HEK293 (cell line): Measurements from ENCODE around the gene PRKACB.

ENCODE experiments used
- REPIN1 ChIP-seq: fragments of 450-650 bp; formaldehyde crosslinking; IDR thresholded peaks from 2 replicates; pipeline ENCODE4 v1.5.1; 2017; ENCODE audit warnings: missing biosample characterization, missing genetic modification characterization, low read depth
- ZBTB8A ChIP-seq: fragments of 450-650 bp; formaldehyde crosslinking; IDR thresholded peaks from 2 replicates; pipeline ENCODE4 v1.5.1; 2016; ENCODE audit warnings: missing biosample characterization, missing genetic modification characterization
- ZNF121 ChIP-seq: fragments of 450-650 bp; formaldehyde crosslinking; IDR thresholded peaks from 2 replicates; pipeline ENCODE4 v1.5.1; 2016; ENCODE audit warnings: missing biosample characterization, missing genetic modification characterization
- ZNF274 ChIP-seq, 2 experiments: fragments of 200-500 bp in 1 of 2; fragments of 450-650 bp in 1 of 2; sonication (Bioruptor generic) in 1 of 2; formaldehyde crosslinking in 1 of 2; IDR thresholded peaks; 2 replicates each; pipeline versions ENCODE4 v1.5.1 to v1.6.1; 2014 to 2016; ENCODE audit warnings: borderline replicate concordance in 1 of 2, inconsistent platforms in 1 of 2, low read length in 1 of 2, missing biosample characterization in 1 of 2, missing genetic modification characterization in 1 of 2
- ZNF654 ChIP-seq: fragments of 450-650 bp; formaldehyde crosslinking; IDR thresholded peaks from 2 replicates; pipeline ENCODE4 v1.5.1; 2016; ENCODE audit warnings: low read depth, missing biosample characterization, missing genetic modification characterization
- ZXDB ChIP-seq: fragments of 450-650 bp; formaldehyde crosslinking; IDR thresholded peaks from 2 replicates; pipeline ENCODE4 v1.5.1; 2016; ENCODE audit warnings: missing biosample characterization, missing genetic modification characterization
- TF ChIP-seq, protein P1 (sequence below): fragments of 450-650 bp; formaldehyde crosslinking; IDR thresholded peaks from 2 replicates; pipeline ENCODE4 v1.5.1; 2016; ENCODE audit warnings: missing biosample characterization, missing genetic modification characterization
- TF ChIP-seq, protein P2 (sequence below): fragments of 450-650 bp; formaldehyde crosslinking; IDR thresholded peaks from 2 replicates; pipeline ENCODE4 v1.5.1; 2016; ENCODE audit warnings: missing biosample characterization, missing genetic modification characterization

DNA sequence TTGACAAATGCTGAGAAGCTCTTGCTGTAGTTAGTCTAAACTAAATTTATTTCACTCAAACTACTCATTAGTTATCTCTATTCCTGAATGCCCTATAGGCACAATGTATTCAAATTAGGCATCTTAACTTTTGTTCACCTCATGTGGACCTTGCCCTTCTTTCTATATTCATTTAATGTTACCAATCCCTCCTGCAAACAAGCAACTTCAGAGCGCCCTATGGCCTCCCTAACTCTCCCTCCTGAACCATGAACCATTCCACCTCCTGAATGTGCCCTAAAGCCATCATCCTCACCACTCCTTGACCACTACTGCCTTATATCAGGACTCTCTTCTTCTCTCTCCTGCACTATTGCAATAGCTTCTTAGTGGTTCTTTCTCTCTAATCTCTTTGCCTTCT lies 122.7 kb downstream of the PRKACB start:
- TF ChIP-seq ZNF121 (tag by site-specific recombination) (no peak), ZNF654 (tag by site-specific recombination) (no peak), ZNF274 (IDR thresholded peaks at IDR 0.05; ENCODE audit: low read length) (no peak), ZNF274 (tag by site-specific recombination; IDR thresholded peaks at IDR 0.05; ENCODE audit: borderline replicate concordance) (no peak), ZXDB (tag by site-specific recombination) (no peak), ZBTB8A (no peak), REPIN1 (no peak)
- TF ChIP-seq, protein P1, sequence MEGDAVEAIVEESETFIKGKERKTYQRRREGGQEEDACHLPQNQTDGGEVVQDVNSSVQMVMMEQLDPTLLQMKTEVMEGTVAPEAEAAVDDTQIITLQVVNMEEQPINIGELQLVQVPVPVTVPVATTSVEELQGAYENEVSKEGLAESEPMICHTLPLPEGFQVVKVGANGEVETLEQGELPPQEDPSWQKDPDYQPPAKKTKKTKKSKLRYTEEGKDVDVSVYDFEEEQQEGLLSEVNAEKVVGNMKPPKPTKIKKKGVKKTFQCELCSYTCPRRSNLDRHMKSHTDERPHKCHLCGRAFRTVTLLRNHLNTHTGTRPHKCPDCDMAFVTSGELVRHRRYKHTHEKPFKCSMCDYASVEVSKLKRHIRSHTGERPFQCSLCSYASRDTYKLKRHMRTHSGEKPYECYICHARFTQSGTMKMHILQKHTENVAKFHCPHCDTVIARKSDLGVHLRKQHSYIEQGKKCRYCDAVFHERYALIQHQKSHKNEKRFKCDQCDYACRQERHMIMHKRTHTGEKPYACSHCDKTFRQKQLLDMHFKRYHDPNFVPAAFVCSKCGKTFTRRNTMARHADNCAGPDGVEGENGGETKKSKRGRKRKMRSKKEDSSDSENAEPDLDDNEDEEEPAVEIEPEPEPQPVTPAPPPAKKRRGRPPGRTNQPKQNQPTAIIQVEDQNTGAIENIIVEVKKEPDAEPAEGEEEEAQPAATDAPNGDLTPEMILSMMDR (tag by site-specific recombination), result no peak
- TF ChIP-seq, protein P2, sequence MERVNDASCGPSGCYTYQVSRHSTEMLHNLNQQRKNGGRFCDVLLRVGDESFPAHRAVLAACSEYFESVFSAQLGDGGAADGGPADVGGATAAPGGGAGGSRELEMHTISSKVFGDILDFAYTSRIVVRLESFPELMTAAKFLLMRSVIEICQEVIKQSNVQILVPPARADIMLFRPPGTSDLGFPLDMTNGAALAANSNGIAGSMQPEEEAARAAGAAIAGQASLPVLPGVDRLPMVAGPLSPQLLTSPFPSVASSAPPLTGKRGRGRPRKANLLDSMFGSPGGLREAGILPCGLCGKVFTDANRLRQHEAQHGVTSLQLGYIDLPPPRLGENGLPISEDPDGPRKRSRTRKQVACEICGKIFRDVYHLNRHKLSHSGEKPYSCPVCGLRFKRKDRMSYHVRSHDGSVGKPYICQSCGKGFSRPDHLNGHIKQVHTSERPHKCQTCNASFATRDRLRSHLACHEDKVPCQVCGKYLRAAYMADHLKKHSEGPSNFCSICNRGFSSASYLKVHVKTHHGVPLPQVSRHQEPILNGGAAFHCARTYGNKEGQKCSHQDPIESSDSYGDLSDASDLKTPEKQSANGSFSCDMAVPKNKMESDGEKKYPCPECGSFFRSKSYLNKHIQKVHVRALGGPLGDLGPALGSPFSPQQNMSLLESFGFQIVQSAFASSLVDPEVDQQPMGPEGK (tag by site-specific recombination), result no peak
